ENCODE measurements around the gene XPO6.

Gene XPO6

DNA sequence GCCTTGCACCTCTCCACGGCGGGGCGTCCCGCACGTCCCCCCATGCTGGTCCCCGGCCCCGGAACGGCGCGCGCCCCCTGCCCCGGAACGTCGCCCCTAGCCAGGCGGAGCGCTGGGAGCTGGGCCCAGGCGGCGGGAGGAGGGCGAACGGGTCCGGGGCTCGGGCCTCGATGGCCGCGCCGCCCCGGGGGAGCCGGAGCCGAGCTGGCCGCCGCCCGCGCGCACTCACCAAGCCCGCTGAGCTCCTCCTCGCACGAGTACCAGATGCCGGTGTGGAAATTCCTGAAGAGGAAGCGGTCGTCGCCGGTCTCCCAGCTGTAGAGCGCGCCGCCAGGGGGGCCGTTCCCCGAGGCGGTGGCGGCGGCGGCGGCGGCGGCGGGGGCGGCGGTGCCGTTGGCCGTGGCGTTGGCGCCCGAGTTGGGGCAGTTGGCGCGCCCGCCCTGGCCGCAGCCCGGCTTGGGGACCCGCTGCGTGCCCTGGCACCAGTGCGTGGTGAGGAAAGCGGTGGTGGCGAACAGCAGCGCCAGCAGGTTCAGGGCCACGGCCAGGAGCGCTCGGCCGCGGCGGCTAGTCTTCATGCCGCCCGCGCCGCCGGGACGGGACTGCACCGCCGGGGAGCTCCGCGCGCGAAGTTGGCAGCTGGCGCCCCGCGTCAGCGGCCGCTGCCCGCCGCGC lies 148.8 kb downstream of the XPO6 start:
- DNase-seq (ENCODE audit: low spot score) = no peak

DNA sequence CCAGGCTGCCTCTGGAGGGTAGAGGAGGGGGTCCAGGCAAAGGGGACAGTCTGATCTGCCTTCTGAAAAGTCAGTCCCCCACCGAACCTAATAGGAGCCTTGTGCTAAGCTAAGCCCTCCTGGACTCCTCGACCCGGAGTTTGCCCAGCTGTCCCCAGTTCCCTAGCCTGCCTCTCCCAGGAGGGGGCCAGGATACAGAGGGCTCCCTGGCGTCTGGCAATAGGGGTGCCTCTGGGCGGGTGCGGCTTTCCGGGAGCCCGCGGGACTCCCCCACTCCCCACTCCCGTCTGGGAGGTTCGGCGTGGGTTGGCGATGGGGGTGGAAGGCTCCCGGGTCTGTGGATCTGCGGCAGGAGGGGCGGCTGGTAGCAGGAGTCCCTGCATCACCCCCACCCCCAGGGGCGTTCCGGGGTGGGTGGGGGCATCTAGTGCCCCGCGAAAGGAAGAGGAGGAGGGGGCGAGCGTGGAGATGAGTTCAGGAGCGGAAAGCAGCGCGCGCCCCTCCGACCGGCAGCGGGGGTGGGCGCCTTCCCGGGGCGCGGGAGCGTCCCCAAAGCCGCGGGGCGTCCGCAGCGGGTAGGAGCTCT lies 149.4 kb downstream of the XPO6 start:
- DNase-seq (ENCODE audit: low spot score) = no peak

- no peak for DNase-seq (ENCODE audit: low spot score)
Measured at GRCh38 chr16:28061352-28062101, 150.2 kb downstream of the XPO6 start.

DNA sequence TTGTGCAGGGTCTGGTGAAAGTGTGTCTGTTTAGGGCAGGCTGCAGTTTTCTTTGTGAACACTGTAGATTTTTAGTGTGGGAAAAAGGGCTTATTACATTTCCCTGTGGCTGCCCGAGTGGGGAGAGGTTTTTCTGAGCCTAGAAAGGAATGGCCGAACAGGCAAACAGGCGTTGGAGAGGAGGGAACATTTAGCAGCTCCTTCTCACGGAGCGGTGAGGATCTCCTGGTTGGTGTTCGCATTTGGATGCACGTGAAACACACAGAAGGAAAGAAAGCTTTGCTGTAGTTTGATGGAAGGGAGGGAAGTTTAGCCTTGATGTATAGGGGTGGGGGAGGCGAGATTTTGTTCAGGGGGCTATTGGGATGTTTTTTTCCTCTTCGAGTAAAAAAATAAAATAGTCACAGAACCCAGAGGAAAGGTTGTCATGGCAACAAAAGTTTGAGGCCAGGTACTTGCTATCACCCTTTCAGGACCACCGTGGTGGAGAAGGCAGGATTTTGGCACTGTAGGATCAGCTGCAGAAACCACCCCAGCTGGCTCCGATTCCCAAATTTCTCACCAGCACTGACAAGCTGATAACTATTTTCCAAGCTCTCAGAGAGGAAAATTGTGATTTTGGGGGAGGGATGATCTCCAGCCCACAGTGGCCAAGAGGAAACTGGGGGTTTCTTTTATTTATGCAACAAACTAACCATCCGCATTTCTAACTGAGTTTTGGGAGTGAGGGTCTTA lies 151.8 kb downstream of the XPO6 start:
- no peak for DNase-seq (ENCODE audit: low spot score)

- DNase-seq (ENCODE audit: low spot score) = no peak
Measured at GRCh38 chr16:28058839-28059589, 152.8 kb downstream of the XPO6 start.

GRCh38 chr16:28057949-28058348 lies 153.8 kb downstream of the XPO6 start:
- DNase-seq (ENCODE audit: low spot score) = no peak

GRCh38 chr16:28053461-28053860 lies 158.3 kb downstream of the XPO6 start:
- DNase-seq (ENCODE audit: low spot score) = no peak

GRCh38 chr16:28052274-28053128 lies 159.3 kb downstream of the XPO6 start:
- no peak for DNase-seq (ENCODE audit: low spot score)

DNA sequence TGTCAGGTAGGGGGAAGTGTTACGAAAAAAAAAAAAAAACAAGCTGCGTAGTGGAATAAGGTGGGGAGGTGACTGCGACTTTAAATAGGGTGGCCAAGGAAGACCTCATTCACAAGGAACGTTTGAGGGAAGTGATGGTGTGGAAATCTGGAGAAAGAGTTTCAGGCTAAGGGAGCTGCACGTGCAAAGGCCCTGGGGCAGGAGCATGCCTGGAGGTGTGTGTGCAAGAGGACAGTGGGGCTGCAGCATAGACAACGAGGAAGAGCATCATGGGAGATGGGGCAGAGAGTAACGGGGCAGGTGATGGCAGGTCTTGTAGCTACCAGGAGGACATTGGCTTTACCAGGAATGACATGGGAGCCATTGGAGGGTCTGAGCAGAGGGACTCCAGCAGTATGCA lies 160.3 kb downstream of the XPO6 start:
- no peak for DNase-seq (ENCODE audit: low spot score)

Data from RKO (cell line).